Omental fat pad (tissue), 4 donors: ENCODE measurements around the gene C2CD5. TPM values are rescaled to one million over a fixed set of nuclear protein-coding genes. Genes with fewer than 3 reads are reported as not detected.

Experiments used
- ATAC-seq: fragments of 150-250 bp; one replicate; pipeline ENCODE4 v1.9.1; 2016; ENCODE audit warnings: mild to moderate bottlenecking, moderate library complexity; ENCODE audit not compliant: low FRiP score
- DNase-seq: peaks from one replicate; pipeline ENCODE4 v3.0.0-alpha.2; 2019; ENCODE audit warnings: low spot score
- total RNA-seq, 4 donors: library from RNA; depleted of rRNA; stranded (reverse); fragments of >200 nt; gene quantifications; one replicate each; pipeline ENCODE4 v1.1.0, GENCODE V29; 2016
- TF ChIP-seq, protein P1 (sequence below), 3 donors: fragments of 450-650 bp; IDR thresholded peaks; one replicate each; pipeline ENCODE4 v1.5.1; 2016 to 2017; ENCODE audit warnings: antibody characterized with exemption in 3 of 3, mild to moderate bottlenecking in 3 of 3, moderate library complexity in 2 of 3

Gene C2CD5
- total RNA-seq, 4 donors from 2014 or later = 19.0 to 56.1 (median 26.7) TPM

DNA sequence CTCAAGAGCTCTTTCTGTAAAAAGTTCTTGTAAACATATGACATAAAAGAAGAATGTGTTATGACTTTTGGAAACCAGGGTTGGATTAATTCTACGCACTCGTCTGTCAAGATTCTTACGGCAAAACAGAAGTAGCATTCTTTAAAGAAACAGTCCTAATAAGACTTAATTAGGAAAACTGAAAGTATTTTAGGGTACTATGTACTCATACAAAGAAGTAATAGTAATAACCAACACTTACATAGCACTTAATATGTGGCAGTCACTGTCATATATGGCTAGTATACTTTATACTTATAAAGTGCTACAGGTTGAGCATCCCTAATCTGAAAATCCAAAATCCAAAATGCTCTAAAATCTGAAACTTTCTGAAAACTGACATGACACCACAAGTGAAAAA is 136.9 kb downstream of the C2CD5 start:
- TF ChIP-seq, protein P1, sequence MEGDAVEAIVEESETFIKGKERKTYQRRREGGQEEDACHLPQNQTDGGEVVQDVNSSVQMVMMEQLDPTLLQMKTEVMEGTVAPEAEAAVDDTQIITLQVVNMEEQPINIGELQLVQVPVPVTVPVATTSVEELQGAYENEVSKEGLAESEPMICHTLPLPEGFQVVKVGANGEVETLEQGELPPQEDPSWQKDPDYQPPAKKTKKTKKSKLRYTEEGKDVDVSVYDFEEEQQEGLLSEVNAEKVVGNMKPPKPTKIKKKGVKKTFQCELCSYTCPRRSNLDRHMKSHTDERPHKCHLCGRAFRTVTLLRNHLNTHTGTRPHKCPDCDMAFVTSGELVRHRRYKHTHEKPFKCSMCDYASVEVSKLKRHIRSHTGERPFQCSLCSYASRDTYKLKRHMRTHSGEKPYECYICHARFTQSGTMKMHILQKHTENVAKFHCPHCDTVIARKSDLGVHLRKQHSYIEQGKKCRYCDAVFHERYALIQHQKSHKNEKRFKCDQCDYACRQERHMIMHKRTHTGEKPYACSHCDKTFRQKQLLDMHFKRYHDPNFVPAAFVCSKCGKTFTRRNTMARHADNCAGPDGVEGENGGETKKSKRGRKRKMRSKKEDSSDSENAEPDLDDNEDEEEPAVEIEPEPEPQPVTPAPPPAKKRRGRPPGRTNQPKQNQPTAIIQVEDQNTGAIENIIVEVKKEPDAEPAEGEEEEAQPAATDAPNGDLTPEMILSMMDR (IDR thresholded peaks at IDR 0.05) = no peak
- DNase-seq = no peak
- no peak for ATAC-seq

DNA sequence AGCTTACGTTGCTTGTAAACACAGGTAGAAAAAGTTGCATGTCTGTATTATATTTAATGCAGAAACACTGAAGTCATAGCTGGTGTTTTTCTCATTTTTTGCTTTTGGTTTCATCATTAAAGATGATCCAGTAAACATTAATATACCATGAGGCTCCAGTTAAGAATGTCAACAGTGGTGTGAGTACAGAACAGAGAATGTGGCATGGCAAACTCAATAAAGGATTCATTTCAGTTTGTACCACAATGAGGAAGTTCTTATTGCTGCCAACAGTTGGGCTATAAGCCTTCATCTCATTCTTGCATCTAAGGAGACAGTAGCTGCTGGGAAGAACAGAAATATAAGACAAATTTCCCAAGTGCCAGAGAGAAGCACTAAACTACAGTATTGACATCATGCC is 137.7 kb downstream of the C2CD5 start:
- TF ChIP-seq, protein P1 (IDR thresholded peaks at IDR 0.05) = no peak
- DNase-seq (no peak), ATAC-seq (no peak)

DNA sequence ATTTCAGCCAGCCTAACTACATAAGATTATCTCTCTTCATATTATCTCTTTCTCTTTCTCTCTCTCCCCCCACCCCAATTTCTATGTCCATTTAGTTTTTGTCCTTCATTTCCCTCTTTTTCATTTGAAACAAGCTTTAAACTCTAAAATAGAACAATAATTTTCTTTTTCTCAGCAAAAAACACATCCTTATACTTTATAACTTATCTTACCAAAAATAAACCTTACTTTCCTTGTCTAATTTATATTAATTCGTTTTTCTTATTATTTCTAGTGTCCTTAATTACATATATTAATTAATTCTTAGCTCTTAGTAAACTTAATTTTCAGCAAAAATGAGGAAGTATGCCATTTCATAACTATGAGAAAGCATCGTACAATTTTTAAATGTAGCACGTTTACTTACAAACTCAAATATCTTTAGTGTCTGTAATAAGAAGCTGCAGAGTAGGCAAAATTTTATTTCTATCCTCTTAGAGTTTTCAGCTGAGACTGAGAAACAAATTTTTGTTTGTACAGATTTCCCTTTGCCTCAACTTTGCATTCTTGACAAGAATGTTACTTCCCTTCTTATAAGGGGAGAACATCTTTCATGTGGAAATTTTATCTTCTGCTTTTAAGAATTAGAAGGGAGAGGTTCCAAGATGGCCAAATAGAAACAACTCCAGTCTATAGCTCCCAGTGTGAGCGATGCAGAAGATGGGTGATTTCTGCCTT is 144.7 kb downstream of the C2CD5 start:
- ATAC-seq = no peak
- no peak for DNase-seq
- TF ChIP-seq, protein P1 (IDR thresholded peaks at IDR 0.05) = no peak

Other genes with a start within 250 kb of the C2CD5 start
- gene ST8SIA1, start 209.8 kb downstream of the C2CD5 start, total RNA-seq = 1 to 10 TPM in 3 of 4 donors, under 1 TPM in 1; 0.72 to 7.1 (median 2.5) TPM
- gene ETNK1, start 80.6 kb upstream of the C2CD5 start, total RNA-seq = 10 to 100 TPM; 26.1 to 41.3 (median 36.8) TPM